Glutamatergic neuron (in vitro differentiated cells): ENCODE data around the gene CARM1. TPM values are rescaled to one million over a fixed set of nuclear protein-coding genes. Genes with fewer than 3 reads are reported as not detected.

Source experiments
- DNase-seq: peaks from one replicate; pipeline ENCODE4 v3.0.0; 2022
- H3K27ac Mint-ChIP-seq: one replicate; pipeline ENCODE4 v1.8.0; 2020; ENCODE audit warnings: mild to moderate bottlenecking, mixed read lengths, inconsistent platforms; ENCODE audit not compliant: unreplicated experiment
- H3K27me3 Mint-ChIP-seq: one replicate; pipeline ENCODE4 v1.8.0; 2020; ENCODE audit warnings: mild to moderate bottlenecking, moderate library complexity, mixed read lengths, inconsistent platforms; ENCODE audit not compliant: unreplicated experiment
- H3K36me3 Mint-ChIP-seq: one replicate; pipeline ENCODE4 v1.8.0; 2020; ENCODE audit warnings: mild to moderate bottlenecking, mixed read lengths, inconsistent platforms; ENCODE audit not compliant: unreplicated experiment
- H3K4me1 Mint-ChIP-seq: one replicate; pipeline ENCODE4 v1.8.0; 2020; ENCODE audit warnings: mild to moderate bottlenecking, low read depth, mixed read lengths, inconsistent platforms; ENCODE audit not compliant: unreplicated experiment
- H3K4me3 Mint-ChIP-seq: one replicate; pipeline ENCODE4 v1.8.0; 2020; ENCODE audit warnings: mild to moderate bottlenecking, mixed read lengths, inconsistent platforms; ENCODE audit not compliant: unreplicated experiment
- H3K9me3 Mint-ChIP-seq: one replicate; pipeline ENCODE4 v1.8.0; 2020; ENCODE audit warnings: mild to moderate bottlenecking, moderate library complexity, mixed read lengths, inconsistent platforms; ENCODE audit not compliant: unreplicated experiment
- CTCF ChIP-seq: fragments of 200-600 bp; sonication (generic); IDR thresholded peaks from one replicate; pipeline ENCODE4 v1.5.0; 2021; ENCODE audit not compliant: partially characterized antibody, unreplicated experiment
- microRNA-seq: library from miRNA; unstranded; fragments of <30 nt; microRNA quantifications from one replicate; pipeline ENCODE4, GENCODE V29; 2020; ENCODE audit not compliant: unreplicated experiment
- total RNA-seq: library from RNA; stranded (reverse); fragmentation: NEBNext Ultra II Directional; extraction: Animal tissue kit (Norgen Biotek cat#: 25700); gene quantifications from one replicate; pipeline ENCODE4 v1.2.1, GENCODE V29; 2021; ENCODE audit not compliant: unreplicated experiment

CARM1 gene
- total RNA-seq, 1 donor from 2014 or later = 133 TPM

GRCh38 chr19:10971107-10971726 lies 99.9 kb downstream of the CARM1 start:
- Mint-ChIP-seq H3K4me3 (no peak overlapping the region), H3K9me3 (peaks cover 2% of the 10 kb centered on the region)

More at GRCh38 chr19:10971107-10971726, 99.9 kb downstream of the CARM1 start:
- Mint-ChIP-seq H3K4me1 (peaks cover 30% of the 10 kb centered on the region), H3K27ac (no peak overlapping the region), H3K36me3 (no peaks in the 10 kb centered on the region), H3K27me3 (peaks cover 7% of the 10 kb centered on the region)
- TF ChIP-seq CTCF = no peak
- no peak for DNase-seq

Small RNA genes lying within 50 kb of the gene (microRNA-seq; reads per million reads assigned to microRNA genes)
- 8.3 reads per million, percentile 44 among the genes with 10 or more reads in this experiment for gene MIR6793

Other genes with a start within 250 kb of the CARM1 start
- gene SLC44A2, start 246.0 kb upstream of the CARM1 start, total RNA-seq = 129 TPM
- gene ILF3, start 217.2 kb upstream of the CARM1 start, total RNA-seq = 536 TPM
- gene QTRT1, start 170.1 kb upstream of the CARM1 start, total RNA-seq = 35.1 TPM
- 227 TPM for gene DNM2, start 153.5 kb upstream of the CARM1 start, total RNA-seq
- gene TMED1, start 35.3 kb upstream of the CARM1 start, total RNA-seq = 10.4 TPM
- gene C19orf38, start 23.1 kb upstream of the CARM1 start, total RNA-seq = 0.44 TPM
- 47.2 TPM for gene YIPF2, start 57.1 kb downstream of the CARM1 start, total RNA-seq
- gene TIMM29, start 57.3 kb downstream of the CARM1 start, total RNA-seq = 31.8 TPM
- 513 TPM for gene SMARCA4, start 89.5 kb downstream of the CARM1 start, total RNA-seq
- gene LDLR, start 217.9 kb downstream of the CARM1 start, total RNA-seq = 147 TPM